Measurements from ENCODE around the gene ECD. TPM values are rescaled to one million over a fixed set of nuclear protein-coding genes. Genes with fewer than 3 reads are reported as not detected.

The ECD gene
- total RNA-seq, 1 donor from 2014 or later = 6.2 TPM

GRCh38 chr10:73126343-73126742 is 41.5 kb downstream of the ECD start:
- TF ChIP-seq CTCF (IDR thresholded peaks at IDR 0.05) = no peak
- no peaks in the 10 kb centered on the region for H3K4me1 ChIP-seq

DNA sequence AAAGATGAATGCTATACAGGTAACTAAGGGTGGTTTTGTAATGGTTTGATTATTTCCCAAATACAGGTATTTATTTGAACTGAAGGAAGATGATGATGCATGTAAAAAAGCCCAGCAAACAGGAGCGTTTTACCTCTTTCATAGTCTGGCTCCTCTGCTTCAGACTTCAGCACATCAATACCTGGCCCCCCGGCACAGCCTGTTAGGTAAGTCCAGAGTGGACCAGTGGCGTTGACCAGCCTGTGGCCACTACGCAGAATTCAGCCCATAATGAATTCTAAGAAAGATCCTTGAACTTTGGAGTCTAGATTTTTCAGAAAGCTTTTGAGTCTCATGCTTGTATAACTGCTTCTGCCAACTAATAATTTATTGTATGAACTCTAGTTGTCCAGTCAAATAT is 47.9 kb downstream of the ECD start:
- H3K4me1 ChIP-seq = peaks cover 0 to 4% of the 10 kb centered on the region in 2 donors
- intact Hi-C loops (cut with DNase I) = no loop called here
- no peak for TF ChIP-seq CTCF (IDR thresholded peaks at IDR 0.05)
- H3K27me3 ChIP-seq = no peaks in the 10 kb centered on the region
- H3K27ac ChIP-seq = no peak overlapping the region
- DNase-seq (ENCODE audit: low spot score in 2 of 2) = no peak
- H3K4me3 ChIP-seq = no peak overlapping the region
- H3K9me3 ChIP-seq = no peaks in the 10 kb centered on the region
- peaks cover under 1 to 11% of the 10 kb centered on the region in 2 donors for H3K36me3 ChIP-seq

More at GRCh38 chr10:73126343-73126742, 41.5 kb downstream of the ECD start:
- intact Hi-C loops (cut with DNase I) = no loop called here
- DNase-seq (ENCODE audit: low spot score in 2 of 2) = no peak
- Histone ChIP-seq H3K4me3 (no peak overlapping the region), H3K27me3 (no peaks in the 10 kb centered on the region), H3K9me3 (no peaks in the 10 kb centered on the region), H3K27ac (no peak overlapping the region), H3K36me3 (peaks cover 30 to 51% of the 10 kb centered on the region in 2 donors)

DNA sequence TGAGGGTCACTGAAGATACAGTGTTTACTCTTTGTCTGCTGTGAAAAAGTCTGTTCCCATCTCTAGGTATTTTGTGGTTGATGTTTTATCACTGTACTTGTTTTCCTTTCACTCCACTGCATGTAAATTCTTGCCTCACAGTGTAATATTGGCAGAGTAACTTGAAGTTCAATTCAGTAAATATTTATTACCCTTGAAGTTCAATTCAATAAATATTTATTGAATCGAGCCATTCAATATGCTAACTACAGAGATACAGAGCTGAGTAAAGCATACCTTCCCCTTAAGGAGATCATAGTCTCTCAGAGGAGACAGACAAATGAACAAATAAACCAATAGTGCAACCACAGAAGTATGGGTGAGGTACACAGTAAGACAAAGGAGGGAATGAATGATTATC is 48.4 kb downstream of the ECD start:
- peaks cover 0 to 4% of the 10 kb centered on the region in 2 donors for H3K4me1 ChIP-seq
- no peak for DNase-seq (ENCODE audit: low spot score in 2 of 2)
- no peak overlapping the region for H3K27ac ChIP-seq
- H3K36me3 ChIP-seq = peaks cover 0 to 6% of the 10 kb centered on the region in 2 donors
- no peak for TF ChIP-seq CTCF (IDR thresholded peaks at IDR 0.05)
- H3K4me3 ChIP-seq = no peak overlapping the region
- H3K9me3 ChIP-seq = no peaks in the 10 kb centered on the region
- no peaks in the 10 kb centered on the region for H3K27me3 ChIP-seq
- intact Hi-C loops (cut with DNase I) = no loop called here

DNA sequence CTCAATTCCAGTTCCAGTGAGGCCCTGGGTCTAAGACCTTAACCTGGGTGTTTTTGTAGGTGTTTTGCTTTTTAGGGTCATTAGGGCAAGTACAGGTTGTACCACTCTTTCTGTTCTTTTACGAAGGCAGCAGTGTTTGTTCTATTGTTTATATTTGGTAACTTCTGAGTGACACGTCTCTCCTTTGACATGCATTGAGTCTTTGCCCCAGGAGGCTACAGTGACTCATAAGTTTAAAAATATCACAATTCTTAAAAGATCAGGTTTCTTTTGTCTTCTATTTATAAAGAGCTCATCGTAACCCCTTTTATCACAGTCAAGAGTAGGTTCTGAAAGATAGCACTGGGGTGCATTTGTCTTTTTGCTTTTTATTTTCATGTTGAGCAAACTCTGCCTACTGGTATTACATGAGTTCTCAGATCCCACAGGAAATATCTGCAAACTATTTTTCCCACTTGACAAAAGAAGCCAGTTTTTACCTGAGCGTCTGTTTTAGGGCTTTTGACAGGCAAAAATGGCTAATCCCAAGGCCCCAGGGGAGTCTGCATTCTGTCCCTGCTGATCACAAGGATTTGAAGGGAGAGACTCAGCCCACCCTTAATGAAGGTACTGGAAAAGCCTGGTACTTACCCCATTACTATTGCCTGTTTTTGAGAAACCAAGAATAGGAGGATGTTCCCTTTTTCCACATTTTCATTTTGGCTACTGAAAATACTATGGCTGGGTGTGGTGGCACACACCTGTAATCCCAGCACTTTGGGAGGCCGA is 49.6 kb downstream of the ECD start:
- peak overlapping the region; percentile 42 to 55 for H3K27ac ChIP-seq
- DNase-seq (ENCODE audit: low spot score in 2 of 2) = no peak
- no peak overlapping the region for H3K4me3 ChIP-seq
- TF ChIP-seq CTCF (IDR thresholded peaks at IDR 0.05) = no peak
- peaks cover 0 to 4% of the 10 kb centered on the region in 2 donors for H3K4me1 ChIP-seq
- H3K27me3 ChIP-seq = no peaks in the 10 kb centered on the region
- H3K36me3 ChIP-seq = peaks cover 0 to 1% of the 10 kb centered on the region in 2 donors
- intact Hi-C loops (cut with DNase I) = no loop called here
- no peaks in the 10 kb centered on the region for H3K9me3 ChIP-seq

DNA sequence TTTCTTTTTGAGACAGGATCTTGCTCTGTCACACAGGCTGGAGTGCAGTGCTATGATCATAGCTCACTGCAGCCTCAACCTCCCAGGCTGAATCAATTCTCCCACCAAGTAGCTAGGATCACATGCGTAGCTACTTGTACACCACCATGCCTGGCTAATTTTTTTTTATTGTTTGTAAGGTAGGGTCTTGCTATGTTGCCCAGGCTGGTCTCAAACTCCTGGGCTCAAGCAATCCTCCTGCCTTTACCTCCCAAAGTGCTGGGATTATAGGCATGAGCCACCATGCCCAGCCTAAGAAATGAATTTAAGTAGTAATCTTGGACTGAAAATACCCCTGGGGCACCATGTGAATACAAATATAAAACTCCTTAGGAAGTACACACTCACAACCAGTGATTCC is 51.8 kb downstream of the ECD start:
- Histone ChIP-seq H3K27me3 (no peaks in the 10 kb centered on the region), H3K27ac (no peak overlapping the region), H3K36me3 (no peaks in the 10 kb centered on the region), H3K9me3 (no peaks in the 10 kb centered on the region), H3K4me1 (peaks cover 0 to 4% of the 10 kb centered on the region in 2 donors), H3K4me3 (no peak overlapping the region)
- TF ChIP-seq CTCF (IDR thresholded peaks at IDR 0.05) = no peak
- DNase-seq (ENCODE audit: low spot score in 2 of 2) = no peak
- intact Hi-C loops (cut with DNase I) = no loop called here

Data from ascending aorta (tissue), 2 donors.